HG02798 (cell line): ENCODE data around the gene MYOT.
"Not testable (repeated sequence)": the region's sequence is repeated elsewhere in the genome, so short reads cannot be mapped to it uniquely, and the experiment has no call there.

Experiments
- ATAC-seq: cut with Tn5 transposase; IDR thresholded peaks from one replicate; pipeline ENCODE4 v1.9.1; 2021; ENCODE audit warnings: mild to moderate bottlenecking; ENCODE audit not compliant: unreplicated experiment, poor library complexity

The MYOT gene

GRCh38 chr5:137853165-137853564 lies 14.5 kb upstream of the MYOT start:
- ATAC-seq = not testable (repeated sequence)

DNA sequence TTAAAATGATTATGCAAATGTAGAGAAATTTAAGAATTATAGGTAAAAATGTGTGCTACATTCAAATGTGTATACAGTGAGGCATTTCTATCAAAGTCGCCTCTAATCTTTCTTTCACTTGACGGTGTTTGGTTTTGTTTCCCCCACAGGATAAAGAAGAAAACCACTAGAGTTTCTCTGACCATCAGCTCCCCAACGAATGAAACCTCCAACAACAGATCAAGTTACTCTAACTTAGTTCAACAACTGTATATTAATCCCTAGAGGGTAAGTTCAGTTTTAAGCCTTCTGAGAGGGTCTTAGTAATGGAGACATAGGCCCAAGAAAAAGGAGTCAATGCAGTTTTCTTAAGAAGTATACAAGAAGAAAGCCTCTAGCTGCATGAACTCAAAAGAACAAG lies 11.5 kb upstream of the MYOT start:
- ATAC-seq = no peak

DNA sequence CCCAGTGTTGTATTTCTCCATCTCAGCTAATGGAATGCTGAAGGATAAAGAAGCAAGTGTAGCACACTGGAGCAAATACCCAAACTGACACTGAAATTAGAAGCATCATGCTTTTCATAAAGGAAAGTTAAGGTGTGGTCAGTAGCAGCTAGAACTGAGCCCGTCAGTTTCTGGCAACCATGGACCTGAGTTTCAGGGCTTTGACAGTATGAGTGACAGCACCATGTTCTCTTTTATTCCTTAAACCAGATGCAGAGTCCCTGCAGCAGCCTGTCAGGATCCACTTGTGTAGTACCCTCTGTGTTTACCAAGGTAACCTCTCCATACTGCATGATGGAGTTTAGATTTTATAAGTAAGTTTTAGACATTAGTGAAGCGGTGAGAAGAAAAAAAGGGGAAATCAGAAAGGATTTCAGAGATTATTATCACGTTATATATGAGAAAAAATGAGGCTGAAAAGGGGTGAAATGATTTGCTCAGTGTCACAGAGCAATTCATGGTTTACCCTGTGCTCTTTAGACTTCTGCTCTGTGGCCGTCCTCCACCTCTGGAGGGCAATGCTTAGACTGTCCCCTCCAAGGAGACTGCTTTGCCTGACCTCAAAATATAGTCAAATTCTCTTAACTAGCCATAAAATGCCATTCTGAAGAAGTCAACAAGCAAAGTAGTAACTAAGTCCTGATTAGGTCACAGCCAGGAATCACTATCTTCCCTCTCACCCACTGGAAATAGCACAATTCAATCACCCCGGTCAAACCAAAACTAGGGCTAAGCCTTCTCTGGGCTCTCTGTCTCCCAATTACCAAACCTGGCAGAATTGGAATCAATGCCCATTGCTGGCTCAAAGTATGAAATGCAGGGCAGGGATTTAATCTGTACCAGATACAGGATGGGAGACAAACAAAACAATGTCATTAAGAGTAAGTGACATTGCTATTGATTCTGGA lies 10.5 kb upstream of the MYOT start:
- no peak for ATAC-seq

GRCh38 chr5:137858223-137858916 lies 9.3 kb upstream of the MYOT start:
- peak; percentile 87 for ATAC-seq

- no peak for ATAC-seq
These were observed 8.7 kb upstream of the MYOT start for GRCh38 chr5:137858954-137859353.

GRCh38 chr5:137862251-137862650 lies 5.4 kb upstream of the MYOT start:
- no peak for ATAC-seq

GRCh38 chr5:137863653-137864052 lies 4.0 kb upstream of the MYOT start:
- not testable (repeated sequence) for ATAC-seq

- no peak for ATAC-seq
These were observed 895 bp upstream of the MYOT start for GRCh38 chr5:137866541-137867388.

- ATAC-seq = no peak
These were observed 3.1 kb downstream of the MYOT start for GRCh38 chr5:137870647-137871339.

GRCh38 chr5:137871571-137871970 lies 3.9 kb downstream of the MYOT start:
- no peak for ATAC-seq

GRCh38 chr5:137872466-137872865 lies 4.8 kb downstream of the MYOT start:
- no peak for ATAC-seq

DNA sequence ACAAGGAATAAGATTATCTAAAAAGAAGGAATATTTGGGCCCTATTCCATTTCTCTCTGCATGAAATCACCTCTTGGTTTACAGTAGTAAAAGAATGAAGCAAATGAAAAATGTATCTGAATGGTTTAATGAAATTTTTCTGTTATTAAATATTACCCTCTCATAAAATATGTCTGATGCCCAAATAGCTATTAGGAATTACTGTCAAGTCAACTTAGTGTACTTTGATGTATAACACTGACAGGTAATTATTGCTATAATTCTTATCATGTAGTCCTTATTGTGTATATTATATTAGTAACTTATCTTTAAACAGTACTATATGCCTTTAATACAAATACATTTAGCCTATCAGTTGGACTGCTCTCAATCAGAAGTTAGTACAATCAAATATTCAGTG lies 8.4 kb downstream of the MYOT start:
- ATAC-seq = no peak

- no peak for ATAC-seq
These were observed 12.7 kb downstream of the MYOT start for GRCh38 chr5:137880313-137880712.

DNA sequence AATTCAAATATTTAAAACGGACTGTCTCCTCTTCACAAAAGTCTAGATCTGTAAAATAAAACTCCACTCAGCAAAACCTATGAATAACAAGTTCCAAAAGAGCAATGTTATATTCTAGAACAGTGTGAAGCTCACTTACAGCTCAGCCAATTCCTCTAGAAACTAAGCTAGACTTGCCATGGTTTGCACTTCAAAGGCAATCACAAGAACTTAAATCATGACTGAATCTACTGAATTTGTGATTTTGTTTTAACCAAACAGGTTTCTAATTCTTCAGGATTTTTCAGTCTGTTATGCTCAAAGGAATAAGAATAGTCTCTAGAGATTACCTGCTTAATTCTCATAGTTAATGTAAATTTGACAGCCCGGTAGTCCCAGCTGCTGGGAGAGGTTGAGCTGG lies 20.2 kb downstream of the MYOT start:
- ATAC-seq = no peak

- ATAC-seq = no peak
These were observed 20.8 kb downstream of the MYOT start for GRCh38 chr5:137888466-137888862.

- ATAC-seq = peak; percentile 97
These were observed 21.5 kb downstream of the MYOT start, which contains the start of gene PKD2L2 for GRCh38 chr5:137888863-137889759. Gene PKD2L2, plus strand, starts transcription at chr5:137889457. Its CDS starts 35 bp downstream, at chr5:137889492.

- ATAC-seq = no peak
These were observed 23.2 kb downstream of the MYOT start for GRCh38 chr5:137890845-137891244.

DNA sequence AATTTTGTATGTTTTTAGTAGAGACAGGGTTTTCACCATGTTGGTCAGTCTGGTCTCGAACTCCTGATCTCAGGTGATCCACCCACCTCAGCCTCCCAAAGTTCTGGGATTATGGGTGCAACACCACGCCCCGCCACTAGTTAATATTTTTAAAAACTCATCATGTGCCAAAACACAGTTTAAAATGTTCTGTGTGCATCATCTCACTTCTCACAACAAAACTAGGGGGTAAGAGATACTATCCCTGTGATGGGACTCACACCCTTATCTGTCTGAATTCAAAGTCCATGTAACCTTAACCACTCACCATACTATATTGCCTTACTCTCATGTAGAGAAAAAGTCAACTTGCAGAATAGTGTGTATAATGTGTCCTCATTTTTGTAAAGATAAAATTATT lies 24.2 kb downstream of the MYOT start:
- ATAC-seq = no peak

DNA sequence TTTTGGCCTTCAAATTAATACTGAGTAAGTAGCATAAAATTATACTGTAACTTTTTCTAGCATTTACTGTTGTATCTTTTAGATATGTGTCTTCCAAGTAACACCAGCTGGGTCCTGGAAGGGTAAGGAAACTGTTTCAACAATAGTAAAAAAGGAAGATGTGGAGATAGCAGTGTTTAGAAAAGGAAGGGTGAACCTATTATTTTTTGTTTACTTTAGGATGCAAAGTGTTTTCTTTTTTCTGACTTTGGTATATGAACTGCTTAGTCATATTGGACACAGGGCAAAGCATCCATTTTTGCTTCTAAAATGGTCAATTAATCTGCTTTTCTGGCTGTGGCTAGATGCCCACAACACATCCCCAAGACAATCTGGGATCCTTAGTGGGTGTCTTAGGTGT lies 26.9 kb downstream of the MYOT start:
- ATAC-seq = no peak
